GM10266 (cell line): ENCODE measurements around the gene BCKDHA.

Experiments used
- DNase-seq: peaks from one replicate; pipeline ENCODE4 v3.0.0; 2012; ENCODE audit errors: extremely low spot score
- TF ChIP-seq, protein P1 (sequence below): IDR thresholded peaks from 2 replicates; pipeline ENCODE4 v1.5.1; 2012; ENCODE audit warnings: mild to moderate bottlenecking, low read depth; ENCODE audit not compliant: control insufficient read depth, insufficient read depth; ENCODE audit errors: missing control alignments

Gene BCKDHA

DNA sequence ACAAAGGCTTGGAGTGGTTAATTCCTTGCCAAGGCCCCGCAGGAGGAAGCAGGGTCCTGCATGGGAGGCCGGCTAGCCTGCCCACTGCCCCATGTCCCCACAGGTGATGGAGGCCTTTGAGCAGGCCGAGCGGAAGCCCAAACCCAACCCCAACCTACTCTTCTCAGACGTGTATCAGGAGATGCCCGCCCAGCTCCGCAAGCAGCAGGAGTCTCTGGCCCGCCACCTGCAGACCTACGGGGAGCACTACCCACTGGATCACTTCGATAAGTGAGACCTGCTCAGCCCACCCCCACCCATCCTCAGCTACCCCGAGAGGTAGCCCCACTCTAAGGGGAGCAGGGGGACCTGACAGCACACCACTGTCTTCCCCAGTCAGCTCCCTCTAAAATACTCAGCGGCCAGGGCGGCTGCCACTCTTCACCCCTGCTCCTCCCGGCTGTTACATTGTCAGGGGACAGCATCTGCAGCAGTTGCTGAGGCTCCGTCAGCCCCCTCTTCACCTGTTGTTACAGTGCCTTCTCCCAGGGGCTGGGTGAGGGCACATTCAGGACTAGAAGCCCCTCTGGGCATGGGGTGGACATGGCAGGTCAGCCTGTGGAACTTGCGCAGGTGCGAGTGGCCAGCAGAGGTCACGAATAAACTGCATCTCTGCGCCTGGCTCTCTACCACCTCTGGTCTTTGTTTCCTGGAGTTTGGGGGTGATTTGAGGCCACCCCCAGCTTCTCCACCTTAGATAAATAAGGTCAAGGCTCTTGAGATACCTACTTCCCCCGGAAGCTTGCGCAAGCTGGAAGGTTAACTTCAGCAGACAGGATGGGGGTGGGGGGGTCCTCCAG is 26.9 kb downstream of the BCKDHA start:
- DNase-seq, result no peak
- TF ChIP-seq, protein P1, sequence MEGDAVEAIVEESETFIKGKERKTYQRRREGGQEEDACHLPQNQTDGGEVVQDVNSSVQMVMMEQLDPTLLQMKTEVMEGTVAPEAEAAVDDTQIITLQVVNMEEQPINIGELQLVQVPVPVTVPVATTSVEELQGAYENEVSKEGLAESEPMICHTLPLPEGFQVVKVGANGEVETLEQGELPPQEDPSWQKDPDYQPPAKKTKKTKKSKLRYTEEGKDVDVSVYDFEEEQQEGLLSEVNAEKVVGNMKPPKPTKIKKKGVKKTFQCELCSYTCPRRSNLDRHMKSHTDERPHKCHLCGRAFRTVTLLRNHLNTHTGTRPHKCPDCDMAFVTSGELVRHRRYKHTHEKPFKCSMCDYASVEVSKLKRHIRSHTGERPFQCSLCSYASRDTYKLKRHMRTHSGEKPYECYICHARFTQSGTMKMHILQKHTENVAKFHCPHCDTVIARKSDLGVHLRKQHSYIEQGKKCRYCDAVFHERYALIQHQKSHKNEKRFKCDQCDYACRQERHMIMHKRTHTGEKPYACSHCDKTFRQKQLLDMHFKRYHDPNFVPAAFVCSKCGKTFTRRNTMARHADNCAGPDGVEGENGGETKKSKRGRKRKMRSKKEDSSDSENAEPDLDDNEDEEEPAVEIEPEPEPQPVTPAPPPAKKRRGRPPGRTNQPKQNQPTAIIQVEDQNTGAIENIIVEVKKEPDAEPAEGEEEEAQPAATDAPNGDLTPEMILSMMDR, result no peak

DNA sequence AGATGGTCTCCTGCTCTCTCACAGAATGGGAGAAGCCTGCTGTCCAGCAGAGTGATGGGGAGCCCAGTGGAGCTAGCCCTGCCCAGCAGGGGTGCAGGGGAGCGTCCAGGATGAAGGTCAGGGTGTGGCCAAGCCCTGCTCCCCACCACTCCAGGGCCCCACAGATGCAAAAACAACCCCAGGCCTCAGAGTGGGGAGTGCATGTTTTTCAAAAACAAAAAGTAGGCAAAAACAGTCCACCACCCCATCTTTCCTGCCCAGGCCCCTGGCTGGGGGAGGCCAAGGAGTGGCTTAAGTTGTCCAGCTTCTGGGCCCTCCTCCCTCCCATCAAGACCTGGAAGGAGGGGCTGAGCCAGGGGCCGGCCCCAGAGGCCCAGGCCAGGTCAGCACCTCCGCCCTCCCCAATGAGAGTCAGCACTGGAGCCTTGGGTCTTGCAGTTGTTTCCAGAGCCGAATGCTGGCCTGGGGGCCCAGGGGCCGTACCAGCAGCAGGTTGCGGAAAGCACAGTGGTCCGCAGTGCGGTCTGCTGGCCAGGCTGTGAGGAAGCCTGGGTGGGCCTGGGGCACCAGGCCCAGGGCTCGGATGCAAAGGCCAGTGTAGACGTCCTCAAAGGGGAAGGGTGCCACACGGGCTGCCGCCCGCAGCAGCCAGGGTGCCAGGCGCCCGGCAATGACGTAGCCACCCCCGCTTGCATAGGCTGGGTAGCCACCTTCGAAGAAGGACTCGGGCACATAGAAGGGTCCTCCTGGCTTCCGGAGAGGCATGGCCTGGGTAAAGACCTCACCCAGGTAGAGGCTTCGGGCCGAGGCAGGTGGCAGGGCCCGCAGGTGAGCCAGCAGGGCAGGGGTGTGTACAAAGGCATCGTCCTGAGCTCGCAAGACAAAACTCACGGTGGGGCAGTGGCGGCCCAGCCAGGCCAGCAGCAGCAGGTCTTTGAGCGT is 27.8 kb downstream of the BCKDHA start:
- DNase-seq, result no peak
- TF ChIP-seq, protein P1, result no peak

GRCh38 chr19:41426116-41426841 is 28.7 kb downstream of the BCKDHA start:
- TF ChIP-seq, protein P1, result no peak
- no peak for DNase-seq

- peak; percentile 69 for DNase-seq
- TF ChIP-seq, protein P1, result no peak
Observed at GRCh38 chr19:41426952-41427646, 29.5 kb downstream of the BCKDHA start, which contains the start of gene B3GNT8. Gene B3GNT8 (minus strand): TSS chr19:41427374. CDS start chr19:41426778, 596 bp downstream.

GRCh38 chr19:41427647-41428480 is 30.2 kb downstream of the BCKDHA start:
- no peak for DNase-seq
- TF ChIP-seq, protein P1, result no peak

GRCh38 chr19:41428481-41428859 is 30.9 kb downstream of the BCKDHA start:
- DNase-seq, result no peak
- TF ChIP-seq, protein P1, result no peak
